Upper lobe of right lung (tissue), 1 donor: ENCODE data around the gene FBXL15. TPM values are rescaled to one million over a fixed set of nuclear protein-coding genes. Genes with fewer than 3 reads are reported as not detected.

Source experiments
- ATAC-seq: fragments of 200-7000 bp; cut with Tn5 transposase; one replicate; pipeline ENCODE4 v1.9.1; 2020; ENCODE audit warnings: mild to moderate bottlenecking, moderate library complexity
- DNase-seq: peaks from one replicate; pipeline ENCODE4 v3.0.0-alpha.2; 2020
- H3K27ac ChIP-seq: fragments of 200-600 bp; one replicate; pipeline ENCODE4 v1.8.0; 2022
- H3K27me3 ChIP-seq: fragments of 200-600 bp; one replicate; pipeline ENCODE4 v1.8.0; 2022; ENCODE audit warnings: mild to moderate bottlenecking
- H3K36me3 ChIP-seq: fragments of 200-600 bp; one replicate; pipeline ENCODE4 v1.8.0; 2022
- H3K4me1 ChIP-seq: fragments of 200-600 bp; one replicate; pipeline ENCODE4 v1.8.0; 2022
- H3K4me3 ChIP-seq: fragments of 200-600 bp; one replicate; pipeline ENCODE4 v1.8.0; 2022; ENCODE audit warnings: mild to moderate bottlenecking
- H3K9me3 ChIP-seq: fragments of 200-600 bp; one replicate; pipeline ENCODE4 v1.8.0; 2022
- CTCF ChIP-seq: fragments of 200-600 bp; IDR thresholded peaks from one replicate; pipeline ENCODE4 v1.8.0; 2022; ENCODE audit warnings: antibody characterized with exemption
- intact Hi-C: fragments of 100-400 bp; cut with DNase I; formaldehyde crosslinking; loops from one replicate; pipeline ENCODE4 v1.11.0; 2022
- microRNA-seq: library from miRNA; unstranded; fragments of <30 nt; microRNA quantifications from one replicate; pipeline ENCODE4 v1.2.0, GENCODE V29; 2020; ENCODE audit warnings: borderline microRNAs expressed
- total RNA-seq: library from RNA; stranded (reverse); fragmentation: NEBNext Ultra II Directional; extraction: Animal tissue kit (Norgen Biotek cat#: 25700); gene quantifications from one replicate; pipeline ENCODE4 v1.2.1, GENCODE V29; 2021
- donor health status: DM: no; HTN: yes; CAD: no; lungs with severe emphysema.

FBXL15 gene
- total RNA-seq, 1 donor from 2014 or later: 16.0 TPM

- H3K27ac ChIP-seq: peak overlapping the region; percentile 60
- ATAC-seq (peak; percentile 75), DNase-seq (no peak)
- TF ChIP-seq CTCF: no peak
- no peak overlapping the region for H3K4me3 ChIP-seq
- peaks cover under 1% of the 10 kb centered on the region for H3K36me3 ChIP-seq
- peaks cover 4% of the 10 kb centered on the region for H3K4me1 ChIP-seq
- intact Hi-C loops: no loop called here
- H3K9me3 ChIP-seq: no peaks in the 10 kb centered on the region
- no peaks in the 10 kb centered on the region for H3K27me3 ChIP-seq
Observed at GRCh38 chr10:102467971-102468438, 47.4 kb downstream of the FBXL15 start.

- TF ChIP-seq CTCF: no peak
- no peaks in the 10 kb centered on the region for H3K27me3 ChIP-seq
- no peak for ATAC-seq
- no peak overlapping the region for H3K4me3 ChIP-seq
- peaks cover 4% of the 10 kb centered on the region for H3K4me1 ChIP-seq
- intact Hi-C loops: no loop called here
- H3K36me3 ChIP-seq: peaks cover 5% of the 10 kb centered on the region
- no peaks in the 10 kb centered on the region for H3K9me3 ChIP-seq
- no peak for DNase-seq
- H3K27ac ChIP-seq: peak overlapping the region; percentile 60
Observed at GRCh38 chr10:102468683-102469082, 48.0 kb downstream of the FBXL15 start.

GRCh38 chr10:102470579-102471546, 50.2 kb downstream of the FBXL15 start:
- Histone ChIP-seq H3K4me1 (peaks cover 4% of the 10 kb centered on the region), H3K27ac (no peak overlapping the region), H3K27me3 (no peaks in the 10 kb centered on the region), H3K9me3 (no peaks in the 10 kb centered on the region), H3K4me3 (no peak overlapping the region), H3K36me3 (peaks cover 12% of the 10 kb centered on the region)
- DNase-seq: no peak
- no peak for TF ChIP-seq CTCF
- intact Hi-C loops: no loop called here
- no peak for ATAC-seq

Small RNA genes within 50 kb of the gene (microRNA-seq; reads per million reads assigned to microRNA genes)
- 10,026 reads per million, percentile 97 among the genes with 10 or more reads in this experiment for gene MIR146B

Other genes starting within 250 kb of the FBXL15 start
- gene ELOVL3, start 194.5 kb upstream of the FBXL15 start, total RNA-seq: 0.87 TPM
- gene PITX3, start 179.3 kb upstream of the FBXL15 start, total RNA-seq: not detected
- 38.5 TPM for gene GBF1, start 175.3 kb upstream of the FBXL15 start, total RNA-seq
- 36.8 TPM for gene NFKB2, start 25.1 kb upstream of the FBXL15 start, total RNA-seq
- 3.5 TPM for gene PSD, start 2.1 kb upstream of the FBXL15 start, total RNA-seq
- 44.8 TPM for gene CUEDC2, start 11.7 kb downstream of the FBXL15 start, total RNA-seq
- 3.1 TPM for gene C10orf95, start 30.7 kb downstream of the FBXL15 start, total RNA-seq
- gene ACTR1A, start 81.9 kb downstream of the FBXL15 start, total RNA-seq: 92.5 TPM
- gene SUFU, start 83.1 kb downstream of the FBXL15 start, total RNA-seq: 13.5 TPM
- gene TRIM8, start 223.6 kb downstream of the FBXL15 start, total RNA-seq: 146 TPM